PC-9 (cell line): ENCODE results near the gene GALNT14. TPM values are rescaled to one million over a fixed set of nuclear protein-coding genes. Genes with fewer than 3 reads are reported as not detected.

ENCODE experiments used
- BruUV-seq: library from RNA; stranded (reverse); fragments of 400-500 nt; replicated peaks from 2 replicates; lab custom pipeline; 2021; lab: Mats Ljungman, UMichigan
- CTCF ChIA-PET: fragments of 300-600 bp; sonication (Branson Sonifier 250); formaldehyde crosslinking; loops from one replicate; lab custom pipeline; 2022; ENCODE audit warnings: antibody characterized with exemption; lab: Charles Lee
- POLR2A ChIA-PET: fragments of 300-600 bp; sonication (Branson Sonifier 250); formaldehyde crosslinking; loops from one replicate; lab custom pipeline; 2022; ENCODE audit warnings: antibody characterized with exemption; ENCODE audit not compliant: unreplicated experiment; lab: Charles Lee
- DNase-seq, 2 experiments: peaks; one replicate each; pipeline versions ENCODE4 v3.0.0 to v3.0.0-alpha.2; 2015 to 2022; ENCODE audit warnings: mixed read lengths in 1 of 2
- H2AFZ ChIP-seq: fragments of 200-600 bp; sonication (generic); 2 replicates; pipeline ENCODE4 v1.8.1; 2017; ENCODE audit warnings: antibody characterized with exemption
- H3F3A ChIP-seq: fragments of 200-600 bp; sonication (generic); 2 replicates; pipeline ENCODE4 v1.8.1; 2017; ENCODE audit warnings: antibody characterized with exemption, mild to moderate bottlenecking, low read depth; ENCODE audit not compliant: insufficient read depth
- H3K27ac ChIP-seq: fragments of 200-600 bp; sonication (generic); 2 replicates; pipeline ENCODE4 v1.6.1; 2016; ENCODE audit warnings: mixed run types
- H3K27me3 ChIP-seq: fragments of 200-600 bp; sonication (generic); 2 replicates; pipeline ENCODE4 v1.6.1; 2016; ENCODE audit warnings: low read depth, mixed run types; ENCODE audit not compliant: insufficient read depth
- H3K36me3 ChIP-seq: fragments of 200-600 bp; sonication (generic); 2 replicates; pipeline ENCODE4 v1.6.1; 2016; ENCODE audit warnings: low read depth, mixed run types
- H3K4me1 ChIP-seq: fragments of 200-600 bp; sonication (generic); replicated peaks from 2 replicates; pipeline ENCODE4 v1.6.1; 2016; ENCODE audit warnings: mixed run types; ENCODE audit not compliant: insufficient read depth
- H3K4me2 ChIP-seq: fragments of 200-600 bp; sonication (generic); 2 replicates; pipeline ENCODE4 v1.6.1; 2017; ENCODE audit warnings: mixed run types
- H3K4me3 ChIP-seq: fragments of 200-600 bp; sonication (generic); 2 replicates; pipeline ENCODE4 v1.6.1; 2016; ENCODE audit warnings: mixed run types
- H3K79me2 ChIP-seq: fragments of 200-600 bp; sonication (generic); 2 replicates; pipeline ENCODE4 v1.6.1; 2017; ENCODE audit warnings: low read depth, mixed run types
- H3K9me2 ChIP-seq: fragments of 200-600 bp; sonication (generic); 2 replicates; pipeline ENCODE4 v1.8.1; 2017; ENCODE audit warnings: mild to moderate bottlenecking; ENCODE audit not compliant: insufficient read depth
- H3K9me3 ChIP-seq: fragments of 200-600 bp; sonication (generic); 2 replicates; pipeline ENCODE4 v1.8.1; 2016; ENCODE audit warnings: low read depth; ENCODE audit not compliant: insufficient read depth
- H4K20me1 ChIP-seq: fragments of 200-600 bp; sonication (generic); 2 replicates; pipeline ENCODE4 v1.8.1; 2017; ENCODE audit not compliant: insufficient read depth
- EZH2 ChIP-seq: fragments of 200-600 bp; sonication (generic); IDR thresholded peaks from 2 replicates; pipeline ENCODE4 v1.8.0; 2017; ENCODE audit warnings: antibody characterized with exemption, low read depth
- intact Hi-C: fragments of 100-400 bp; cut with micrococcal nuclease; formaldehyde crosslinking; loops from one replicate; pipeline ENCODE4 v1.10.0; 2022; ENCODE audit not compliant: unreplicated experiment
- total RNA-seq: library from RNA; stranded (reverse); gene quantifications from 2 replicates; pipeline ENCODE4 v1.2.3, GENCODE V29; 2021
- TF ChIP-seq, protein P1 (sequence below): fragments of 200-600 bp; sonication (generic); conservative IDR thresholded peaks from 2 replicates; pipeline ENCODE4 v1.6.1; 2017; ENCODE audit warnings: mixed run types, antibody characterized with exemption, mild to moderate bottlenecking, moderate library complexity

Gene GALNT14
- total RNA-seq, 1 experiment from 2014 or later = 3.1 TPM

DNA sequence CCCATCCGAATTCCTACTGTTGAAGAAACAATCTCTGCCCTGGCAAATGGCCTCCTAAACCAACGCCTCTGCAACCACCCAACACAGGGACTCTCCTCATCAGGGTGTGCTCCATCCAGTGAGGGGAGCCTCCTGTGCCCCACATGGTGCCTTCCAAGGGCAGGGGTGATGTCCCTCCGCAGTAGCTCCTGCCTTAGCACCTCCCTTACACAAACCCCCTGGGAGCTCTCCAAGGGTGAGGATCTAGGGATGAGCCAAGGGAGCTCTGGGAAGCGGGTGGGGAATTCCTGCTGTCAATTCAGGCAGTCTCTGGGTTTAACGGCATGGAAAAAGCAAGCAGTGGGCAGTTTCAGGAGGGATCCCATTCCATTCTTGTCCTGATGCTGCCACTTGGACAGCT lies 3.8 kb downstream of the GALNT14 start:
- no peaks in the 10 kb centered on the region for H3K36me3 ChIP-seq
- BruUV-seq = no TSS peak
- no peak overlapping the region for H2AFZ ChIP-seq
- 0 out of 2 replicates have a peak overlapping the region, but pooled peaks have one; percentile 72 for H3K27ac ChIP-seq
- no peak for TF ChIP-seq EZH2
- TF ChIP-seq, protein P1, sequence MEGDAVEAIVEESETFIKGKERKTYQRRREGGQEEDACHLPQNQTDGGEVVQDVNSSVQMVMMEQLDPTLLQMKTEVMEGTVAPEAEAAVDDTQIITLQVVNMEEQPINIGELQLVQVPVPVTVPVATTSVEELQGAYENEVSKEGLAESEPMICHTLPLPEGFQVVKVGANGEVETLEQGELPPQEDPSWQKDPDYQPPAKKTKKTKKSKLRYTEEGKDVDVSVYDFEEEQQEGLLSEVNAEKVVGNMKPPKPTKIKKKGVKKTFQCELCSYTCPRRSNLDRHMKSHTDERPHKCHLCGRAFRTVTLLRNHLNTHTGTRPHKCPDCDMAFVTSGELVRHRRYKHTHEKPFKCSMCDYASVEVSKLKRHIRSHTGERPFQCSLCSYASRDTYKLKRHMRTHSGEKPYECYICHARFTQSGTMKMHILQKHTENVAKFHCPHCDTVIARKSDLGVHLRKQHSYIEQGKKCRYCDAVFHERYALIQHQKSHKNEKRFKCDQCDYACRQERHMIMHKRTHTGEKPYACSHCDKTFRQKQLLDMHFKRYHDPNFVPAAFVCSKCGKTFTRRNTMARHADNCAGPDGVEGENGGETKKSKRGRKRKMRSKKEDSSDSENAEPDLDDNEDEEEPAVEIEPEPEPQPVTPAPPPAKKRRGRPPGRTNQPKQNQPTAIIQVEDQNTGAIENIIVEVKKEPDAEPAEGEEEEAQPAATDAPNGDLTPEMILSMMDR = no peak
- no peak for DNase-seq
- peaks cover 78% of the 10 kb centered on the region for H3K79me2 ChIP-seq
- H3K4me1 ChIP-seq = peaks cover 73% of the 10 kb centered on the region
- peak overlapping the region; percentile 76 for H3K4me2 ChIP-seq
- ChIA-PET POLR2A (no interaction called here), CTCF (no interaction called here)
- peaks cover 47% of the 10 kb centered on the region for H3F3A ChIP-seq
- intact Hi-C loops = loop anchor here (10.0 kb wide), 1 partner anchor 260 kb away; no protein-coding TSS in a partner anchor
- H3K27me3 ChIP-seq = no peaks in the 10 kb centered on the region
- no peak overlapping the region for H3K4me3 ChIP-seq
- no peaks in the 10 kb centered on the region for H4K20me1 ChIP-seq
- H3K9me2 ChIP-seq = no peaks in the 10 kb centered on the region
- H3K9me3 ChIP-seq = no peaks in the 10 kb centered on the region

DNA sequence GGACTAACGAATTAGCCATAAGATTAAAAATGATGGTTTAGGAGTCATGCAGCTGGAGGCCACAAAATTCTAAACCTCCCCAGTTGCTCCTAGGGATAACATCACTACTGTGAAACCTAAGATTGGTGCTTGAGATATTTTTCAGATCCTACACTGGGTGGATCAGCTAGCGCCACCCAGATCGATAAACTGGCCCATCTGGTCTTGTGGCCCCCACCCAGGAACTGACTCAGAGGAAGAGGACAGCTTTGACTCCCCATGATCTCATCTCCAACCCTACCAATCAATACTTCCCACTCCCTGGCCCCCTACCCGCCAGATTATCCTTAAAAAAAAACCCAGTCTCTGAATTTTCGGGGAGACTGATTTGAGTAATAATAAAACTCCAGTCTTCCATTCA lies 5.5 kb downstream of the GALNT14 start:
- CTCF ChIA-PET = no interaction called here
- TF ChIP-seq, protein P1 = no peak
- no peak for TF ChIP-seq EZH2
- no TSS peak for BruUV-seq
- Histone ChIP-seq H3K27me3 (no peaks in the 10 kb centered on the region), H3K36me3 (no peaks in the 10 kb centered on the region), H3K27ac (peak overlapping the region; percentile 72), H2AFZ (no peak overlapping the region), H3K79me2 (peaks cover 95% of the 10 kb centered on the region), H3K9me3 (no peaks in the 10 kb centered on the region), H3K4me1 (peaks cover 87% of the 10 kb centered on the region), H4K20me1 (no peaks in the 10 kb centered on the region), H3K9me2 (no peaks in the 10 kb centered on the region), H3F3A (peaks cover 42% of the 10 kb centered on the region), H3K4me3 (peak overlapping the region; percentile 27; the same call in 1 of the 2 replicates), H3K4me2 (peak overlapping the region; percentile 76)
- intact Hi-C loops = loop anchor here (10.0 kb wide), 1 partner anchor 258 kb away; no protein-coding TSS in a partner anchor
- peak in 1 of 2 experiments; percentile 86 for DNase-seq
- POLR2A ChIA-PET = interaction anchor here (0.7 kb wide), 1 partner anchor 329 kb away, joined by 4 read pairs; no protein-coding TSS in a partner anchor

DNA sequence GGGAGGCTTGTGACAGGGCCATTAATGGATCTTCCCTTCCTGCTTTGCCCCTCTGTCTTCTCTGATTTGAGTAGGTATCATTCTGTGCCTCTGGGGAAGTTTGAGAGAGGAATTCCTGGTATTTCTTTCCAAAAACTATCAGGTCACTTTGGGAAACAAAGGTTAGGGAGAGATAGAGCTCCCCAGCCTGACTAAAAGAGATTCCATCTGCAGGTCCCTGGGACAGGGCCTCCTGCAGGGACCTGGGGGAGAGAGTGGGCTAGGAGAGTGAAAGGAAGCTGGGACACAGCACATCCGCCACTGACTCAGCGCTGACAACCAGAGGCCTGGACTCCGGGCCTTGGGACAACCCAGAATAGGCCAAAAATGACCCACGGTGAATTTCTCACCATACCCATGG lies 6.4 kb downstream of the GALNT14 start:
- intact Hi-C loops = loop anchor here (10.0 kb wide), 1 partner anchor 257 kb away; no protein-coding TSS in a partner anchor
- no peak for DNase-seq
- no peak for TF ChIP-seq EZH2
- TF ChIP-seq, protein P1 = no peak
- Histone ChIP-seq H2AFZ (no peak overlapping the region), H3K4me1 (peaks cover 95% of the 10 kb centered on the region), H3K36me3 (no peaks in the 10 kb centered on the region), H3K4me3 (no peak overlapping the region), H3K9me2 (no peaks in the 10 kb centered on the region), H4K20me1 (0 out of 2 replicates have a peak, but pooled peaks cover 1% of the 10 kb centered on the region), H3K27ac (peak overlapping the region; percentile 72), H3K9me3 (no peaks in the 10 kb centered on the region), H3K27me3 (no peaks in the 10 kb centered on the region), H3K4me2 (peak overlapping the region; percentile 76), H3F3A (peaks cover 50% of the 10 kb centered on the region), H3K79me2 (peaks cover 100% of the 10 kb centered on the region)
- POLR2A ChIA-PET = no interaction called here
- CTCF ChIA-PET = no interaction called here
- BruUV-seq = no TSS peak
